IPS-18c (cell line): ENCODE data around the gene PKP3.
"Not testable (repeated sequence)": the region's sequence is repeated elsewhere in the genome, so short reads cannot be mapped to it uniquely, and the experiment has no call there.

Experiments
- H3K4me3 ChIP-seq: 2 replicates; pipeline ENCODE4 v1.7.0; 2013; ENCODE audit warnings: low read depth, mild to moderate bottlenecking, low read length, moderate library complexity; ENCODE audit not compliant: insufficient read depth
- H3K9me3 ChIP-seq: one replicate; pipeline ENCODE4 v1.6.1; 2013; ENCODE audit warnings: mild to moderate bottlenecking, low read length, moderate library complexity; ENCODE audit not compliant: control insufficient read depth, insufficient read depth

The PKP3 gene

GRCh38 chr11:426851-427250 lies 32.8 kb downstream of the PKP3 start:
- Histone ChIP-seq H3K9me3 (peaks cover 2% of the 10 kb centered on the region), H3K4me3 (no peak overlapping the region)

GRCh38 chr11:428295-428694 lies 34.3 kb downstream of the PKP3 start:
- Histone ChIP-seq H3K4me3 (no peak overlapping the region), H3K9me3 (peaks cover 2% of the 10 kb centered on the region)

- peaks cover 2% of the 10 kb centered on the region for H3K9me3 ChIP-seq
- H3K4me3 ChIP-seq = no peak overlapping the region
These were observed 35.4 kb downstream of the PKP3 start for GRCh38 chr11:429391-429790.

GRCh38 chr11:429931-430456 lies 36.0 kb downstream of the PKP3 start:
- H3K4me3 ChIP-seq = no peak overlapping the region
- peaks cover 2% of the 10 kb centered on the region for H3K9me3 ChIP-seq

GRCh38 chr11:431921-432320 lies 37.9 kb downstream of the PKP3 start:
- H3K4me3 ChIP-seq = no peak overlapping the region
- H3K9me3 ChIP-seq = no peaks in the 10 kb centered on the region

- Histone ChIP-seq H3K4me3 (no peak overlapping the region), H3K9me3 (no peaks in the 10 kb centered on the region)
These were observed 38.6 kb downstream of the PKP3 start for GRCh38 chr11:432501-433100.

- Histone ChIP-seq H3K9me3 (no peaks in the 10 kb centered on the region), H3K4me3 (no peak overlapping the region)
These were observed 39.1 kb downstream of the PKP3 start for GRCh38 chr11:433111-433510.

GRCh38 chr11:433641-434040 lies 39.6 kb downstream of the PKP3 start:
- Histone ChIP-seq H3K9me3 (no peaks in the 10 kb centered on the region), H3K4me3 (no peak overlapping the region)

- Histone ChIP-seq H3K9me3 (no peaks in the 10 kb centered on the region), H3K4me3 (no peak overlapping the region)
These were observed 40.5 kb downstream of the PKP3 start for GRCh38 chr11:434496-434895.

GRCh38 chr11:434999-435740 lies 41.2 kb downstream of the PKP3 start:
- not testable (repeated sequence) for H3K4me3 ChIP-seq, H3K9me3 ChIP-seq

GRCh38 chr11:437228-437870 lies 43.3 kb downstream of the PKP3 start:
- H3K4me3 ChIP-seq = no peak overlapping the region
- H3K9me3 ChIP-seq = no peaks in the 10 kb centered on the region

- no peaks in the 10 kb centered on the region for H3K9me3 ChIP-seq
- no peak overlapping the region for H3K4me3 ChIP-seq
These were observed 44.3 kb downstream of the PKP3 start for GRCh38 chr11:438101-438844.

- no peak overlapping the region; the same call in 1 of the 2 replicates for H3K4me3 ChIP-seq
- no peaks in the 10 kb centered on the region for H3K9me3 ChIP-seq
These were observed 45.5 kb downstream of the PKP3 start for GRCh38 chr11:439315-440064.

- H3K4me3 ChIP-seq = no peak overlapping the region; the same call in 1 of the 2 replicates
- no peaks in the 10 kb centered on the region for H3K9me3 ChIP-seq
These were observed 46.3 kb downstream of the PKP3 start for GRCh38 chr11:440065-441042.

- Histone ChIP-seq H3K4me3 (no peak overlapping the region), H3K9me3 (no peaks in the 10 kb centered on the region)
These were observed 47.0 kb downstream of the PKP3 start for GRCh38 chr11:441043-441417.
